ENCODE measurements around the gene TEDC2. TPM values are rescaled to one million over a fixed set of nuclear protein-coding genes. Genes with fewer than 3 reads are reported as not detected.

Gene TEDC2
- polyA plus RNA-seq, 2 of the 4 experiments (the other 2 are of a cell fraction), result 9.5 to 22.6 TPM

DNA sequence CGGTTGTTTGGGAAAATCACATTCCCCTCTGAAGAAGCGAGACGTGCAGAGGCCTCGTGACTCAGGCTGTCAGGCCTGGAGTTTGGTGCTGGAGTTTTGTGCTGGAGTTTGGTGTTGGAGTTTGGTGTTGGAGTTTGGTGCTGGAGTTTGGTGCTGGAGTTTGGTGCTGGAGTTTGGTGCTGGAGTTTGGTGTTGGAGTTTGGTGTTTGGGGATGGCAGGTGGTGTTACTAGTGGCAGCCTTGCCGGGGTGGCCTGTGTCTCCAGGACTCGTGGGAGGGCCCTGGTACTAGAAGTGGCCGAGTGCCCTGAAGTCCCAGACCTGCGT, 27.6 kb downstream of the TEDC2 start:
- no peak overlapping the region for H3K4me2 ChIP-seq
- DNase-seq (ENCODE audit: low read depth in 1 of 2, low spot score in 1 of 2) (no peak), FAIRE-seq (no peak), ATAC-seq (no peak)
- H3K9me3 ChIP-seq, result no peaks in the 10 kb centered on the region
- no peak overlapping the region for H3K4me3 ChIP-seq
- 89% methylated on average over 8 of the region's 8 CpGs for WGBS (ENCODE audit: missing lambda C conversion rate)
- H3K27ac ChIP-seq, result no peak overlapping the region
- TF ChIP-seq RFX5 (IDR thresholded peaks at IDR 0.05), result no peak
- no peak for TF ChIP-seq ESRRA (IDR thresholded peaks at IDR 0.05; ENCODE audit: borderline replicate concordance, low read length)
- TF ChIP-seq, protein P1, sequence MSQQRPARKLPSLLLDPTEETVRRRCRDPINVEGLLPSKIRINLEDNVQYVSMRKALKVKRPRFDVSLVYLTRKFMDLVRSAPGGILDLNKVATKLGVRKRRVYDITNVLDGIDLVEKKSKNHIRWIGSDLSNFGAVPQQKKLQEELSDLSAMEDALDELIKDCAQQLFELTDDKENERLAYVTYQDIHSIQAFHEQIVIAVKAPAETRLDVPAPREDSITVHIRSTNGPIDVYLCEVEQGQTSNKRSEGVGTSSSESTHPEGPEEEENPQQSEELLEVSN (IDR thresholded peaks at IDR 0.05; ENCODE audit: borderline replicate concordance, low read depth), result no peak
- no peak for TF ChIP-seq ZSCAN20 (CRISPR knock-in tag; IDR thresholded peaks at IDR 0.05)
- no peak for TF ChIP-seq RCOR1 (IDR thresholded peaks at IDR 0.05; ENCODE audit: low read depth, low read length)
- TF ChIP-seq RAD21 (conservative IDR thresholded peaks at IDR 0.05 in 1 of 2, IDR thresholded peaks at IDR 0.05 in 1 of 2), result no peak
- no peak for TF ChIP-seq BHLHE40 (IDR thresholded peaks at IDR 0.05; ENCODE audit: low read depth, low read length)
- no peak for TF ChIP-seq EP300 (IDR thresholded peaks at IDR 0.05)
- POLR2A ChIA-PET, result no interaction called here
- H3K4me1 ChIP-seq, result no peaks in the 10 kb centered on the region
- CTCF ChIA-PET, result interaction anchor here (1.7 to 13.5 kb wide), 2 partner anchors 13 to 28 kb away, joined by 4 to 98 read pairs; no protein-coding TSS in a partner anchor

DNA sequence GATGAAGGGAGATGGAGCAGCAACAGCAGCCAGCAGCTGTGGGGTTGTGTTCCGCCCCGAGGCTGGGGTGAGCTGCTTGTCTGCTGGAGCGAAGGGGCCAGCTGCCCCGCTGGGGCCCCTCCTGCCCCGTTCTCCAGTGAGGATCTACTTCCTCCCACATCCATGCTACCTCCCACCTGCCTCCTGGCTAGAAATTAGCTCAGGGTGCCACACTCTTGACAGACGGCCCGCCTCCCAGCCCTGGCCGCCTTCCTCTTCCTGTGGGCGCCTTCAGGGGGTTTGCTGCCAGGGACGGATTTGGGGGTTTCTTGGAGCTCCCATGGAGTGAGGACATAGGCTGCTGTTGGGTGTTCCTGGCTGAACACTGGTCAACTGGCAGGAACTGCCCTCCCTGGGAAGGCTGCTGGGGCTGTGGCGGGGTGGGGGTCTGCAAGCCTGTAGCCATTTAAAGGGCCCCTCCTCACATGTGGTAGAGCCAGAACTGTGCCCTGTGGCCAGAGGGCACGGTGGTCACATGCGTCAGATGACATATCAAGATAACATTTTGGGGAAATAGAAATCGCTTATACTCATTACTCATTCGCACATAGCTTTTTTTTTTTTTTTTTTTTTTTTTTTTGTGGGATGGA, 28.1 kb downstream of the TEDC2 start:
- H3K9me3 ChIP-seq, result no peaks in the 10 kb centered on the region
- no peak overlapping the region for H3K4me3 ChIP-seq
- WGBS (ENCODE audit: missing lambda C conversion rate), result 86% methylated on average over 15 of the region's 15 CpGs
- no peak overlapping the region for H3K4me2 ChIP-seq
- no peak for DNase-seq (ENCODE audit: low read depth in 1 of 2, low spot score in 1 of 2)
- H3K4me1 ChIP-seq, result no peaks in the 10 kb centered on the region
- no peak for ATAC-seq
- CTCF ChIA-PET, result interaction anchor here (1.4 to 13.5 kb wide), 3 partner anchors 13 to 148 kb away, joined by 3 to 98 read pairs (median 4); partner anchors contain the start of gene ABCA3
- POLR2A ChIA-PET, result interaction anchor here (0.6 kb wide), 1 partner anchor 20 kb away, joined by 3 read pairs; no protein-coding TSS in a partner anchor
- no peak overlapping the region for H3K27ac ChIP-seq
- TF ChIP-seq FOXS1 (CRISPR knock-in tag; IDR thresholded peaks at IDR 0.05) (no peak), HOXA7 (CRISPR knock-in tag; IDR thresholded peaks at IDR 0.05) (no peak), GATA3 (IDR thresholded peaks at IDR 0.05; ENCODE audit: borderline replicate concordance) (no peak), RFX5 (IDR thresholded peaks at IDR 0.05) (no peak)
- TF ChIP-seq, protein P2, sequence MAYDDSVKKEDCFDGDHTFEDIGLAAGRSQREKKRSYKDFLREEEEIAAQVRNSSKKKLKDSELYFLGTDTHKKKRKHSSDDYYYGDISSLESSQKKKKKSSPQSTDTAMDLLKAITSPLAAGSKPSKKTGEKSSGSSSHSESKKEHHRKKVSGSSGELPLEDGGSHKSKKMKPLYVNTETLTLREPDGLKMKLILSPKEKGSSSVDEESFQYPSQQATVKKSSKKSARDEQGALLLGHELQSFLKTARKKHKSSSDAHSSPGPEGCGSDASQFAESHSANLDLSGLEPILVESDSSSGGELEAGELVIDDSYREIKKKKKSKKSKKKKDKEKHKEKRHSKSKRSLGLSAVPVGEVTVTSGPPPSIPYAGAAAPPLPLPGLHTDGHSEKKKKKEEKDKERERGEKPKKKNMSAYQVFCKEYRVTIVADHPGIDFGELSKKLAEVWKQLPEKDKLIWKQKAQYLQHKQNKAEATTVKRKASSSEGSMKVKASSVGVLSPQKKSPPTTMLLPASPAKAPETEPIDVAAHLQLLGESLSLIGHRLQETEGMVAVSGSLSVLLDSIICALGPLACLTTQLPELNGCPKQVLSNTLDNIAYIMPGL (CRISPR knock-in tag; IDR thresholded peaks at IDR 0.05; ENCODE audit: borderline replicate concordance), result no peak
- TF ChIP-seq, protein P3, sequence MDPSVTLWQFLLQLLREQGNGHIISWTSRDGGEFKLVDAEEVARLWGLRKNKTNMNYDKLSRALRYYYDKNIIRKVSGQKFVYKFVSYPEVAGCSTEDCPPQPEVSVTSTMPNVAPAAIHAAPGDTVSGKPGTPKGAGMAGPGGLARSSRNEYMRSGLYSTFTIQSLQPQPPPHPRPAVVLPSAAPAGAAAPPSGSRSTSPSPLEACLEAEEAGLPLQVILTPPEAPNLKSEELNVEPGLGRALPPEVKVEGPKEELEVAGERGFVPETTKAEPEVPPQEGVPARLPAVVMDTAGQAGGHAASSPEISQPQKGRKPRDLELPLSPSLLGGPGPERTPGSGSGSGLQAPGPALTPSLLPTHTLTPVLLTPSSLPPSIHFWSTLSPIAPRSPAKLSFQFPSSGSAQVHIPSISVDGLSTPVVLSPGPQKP (IDR thresholded peaks at IDR 0.05; ENCODE audit: low read depth, low read length), result no peak
- no peak for FAIRE-seq

DNA sequence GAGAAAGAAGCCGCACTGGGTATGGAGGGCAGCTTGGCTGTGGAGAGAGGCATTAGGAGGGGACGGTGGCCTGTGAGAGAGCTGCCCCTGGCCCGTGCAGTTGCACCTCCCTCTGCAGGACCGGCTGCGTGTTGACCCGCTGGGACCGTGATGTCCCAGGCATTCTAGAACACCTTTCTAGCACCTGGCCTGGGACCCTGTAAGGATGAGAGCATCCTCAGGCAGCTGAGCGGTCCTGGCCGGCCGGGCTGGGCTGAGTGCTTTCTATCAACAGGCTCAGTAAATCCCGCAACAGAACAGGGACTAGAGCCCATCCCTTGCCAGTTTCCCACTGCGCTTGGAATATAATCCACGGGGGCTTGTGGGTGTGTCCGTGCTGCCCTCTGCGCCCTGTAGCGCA, 29.7 kb downstream of the TEDC2 start:
- TF ChIP-seq, protein P4, sequence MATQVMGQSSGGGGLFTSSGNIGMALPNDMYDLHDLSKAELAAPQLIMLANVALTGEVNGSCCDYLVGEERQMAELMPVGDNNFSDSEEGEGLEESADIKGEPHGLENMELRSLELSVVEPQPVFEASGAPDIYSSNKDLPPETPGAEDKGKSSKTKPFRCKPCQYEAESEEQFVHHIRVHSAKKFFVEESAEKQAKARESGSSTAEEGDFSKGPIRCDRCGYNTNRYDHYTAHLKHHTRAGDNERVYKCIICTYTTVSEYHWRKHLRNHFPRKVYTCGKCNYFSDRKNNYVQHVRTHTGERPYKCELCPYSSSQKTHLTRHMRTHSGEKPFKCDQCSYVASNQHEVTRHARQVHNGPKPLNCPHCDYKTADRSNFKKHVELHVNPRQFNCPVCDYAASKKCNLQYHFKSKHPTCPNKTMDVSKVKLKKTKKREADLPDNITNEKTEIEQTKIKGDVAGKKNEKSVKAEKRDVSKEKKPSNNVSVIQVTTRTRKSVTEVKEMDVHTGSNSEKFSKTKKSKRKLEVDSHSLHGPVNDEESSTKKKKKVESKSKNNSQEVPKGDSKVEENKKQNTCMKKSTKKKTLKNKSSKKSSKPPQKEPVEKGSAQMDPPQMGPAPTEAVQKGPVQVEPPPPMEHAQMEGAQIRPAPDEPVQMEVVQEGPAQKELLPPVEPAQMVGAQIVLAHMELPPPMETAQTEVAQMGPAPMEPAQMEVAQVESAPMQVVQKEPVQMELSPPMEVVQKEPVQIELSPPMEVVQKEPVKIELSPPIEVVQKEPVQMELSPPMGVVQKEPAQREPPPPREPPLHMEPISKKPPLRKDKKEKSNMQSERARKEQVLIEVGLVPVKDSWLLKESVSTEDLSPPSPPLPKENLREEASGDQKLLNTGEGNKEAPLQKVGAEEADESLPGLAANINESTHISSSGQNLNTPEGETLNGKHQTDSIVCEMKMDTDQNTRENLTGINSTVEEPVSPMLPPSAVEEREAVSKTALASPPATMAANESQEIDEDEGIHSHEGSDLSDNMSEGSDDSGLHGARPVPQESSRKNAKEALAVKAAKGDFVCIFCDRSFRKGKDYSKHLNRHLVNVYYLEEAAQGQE (IDR thresholded peaks at IDR 0.05), result no peak
- TF ChIP-seq, protein P5, sequence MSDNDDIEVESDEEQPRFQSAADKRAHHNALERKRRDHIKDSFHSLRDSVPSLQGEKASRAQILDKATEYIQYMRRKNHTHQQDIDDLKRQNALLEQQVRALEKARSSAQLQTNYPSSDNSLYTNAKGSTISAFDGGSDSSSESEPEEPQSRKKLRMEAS (IDR thresholded peaks at IDR 0.05), result no peak
- no peak for TF ChIP-seq RCOR1 (IDR thresholded peaks at IDR 0.05; ENCODE audit: low read depth, low read length)
- TF ChIP-seq HOXA7 (CRISPR knock-in tag; IDR thresholded peaks at IDR 0.05), result no peak
- TF ChIP-seq, protein P6, sequence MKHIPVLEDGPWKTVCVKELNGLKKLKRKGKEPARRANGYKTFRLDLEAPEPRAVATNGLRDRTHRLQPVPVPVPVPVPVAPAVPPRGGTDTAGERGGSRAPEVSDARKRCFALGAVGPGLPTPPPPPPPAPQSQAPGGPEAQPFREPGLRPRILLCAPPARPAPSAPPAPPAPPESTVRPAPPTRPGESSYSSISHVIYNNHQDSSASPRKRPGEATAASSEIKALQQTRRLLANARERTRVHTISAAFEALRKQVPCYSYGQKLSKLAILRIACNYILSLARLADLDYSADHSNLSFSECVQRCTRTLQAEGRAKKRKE (CRISPR knock-in tag; IDR thresholded peaks at IDR 0.05; ENCODE audit: low read depth), result no peak
- TF ChIP-seq, protein P3 (IDR thresholded peaks at IDR 0.05; ENCODE audit: low read depth, low read length), result no peak
- TF ChIP-seq, protein P7, sequence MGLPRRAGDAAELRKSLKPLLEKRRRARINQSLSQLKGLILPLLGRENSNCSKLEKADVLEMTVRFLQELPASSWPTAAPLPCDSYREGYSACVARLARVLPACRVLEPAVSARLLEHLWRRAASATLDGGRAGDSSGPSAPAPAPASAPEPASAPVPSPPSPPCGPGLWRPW (IDR thresholded peaks at IDR 0.05), result no peak
- TF ChIP-seq EHF (CRISPR knock-in tag; IDR thresholded peaks at IDR 0.05), result no peak
- TF ChIP-seq TP53 (CRISPR knock-in tag; IDR thresholded peaks at IDR 0.05), result no peak
- TF ChIP-seq ESRRA (IDR thresholded peaks at IDR 0.05; ENCODE audit: borderline replicate concordance, low read length), result no peak
- TF ChIP-seq KDM5A (IDR thresholded peaks at IDR 0.05), result no peak
- no peak for TF ChIP-seq GATA3 (IDR thresholded peaks at IDR 0.05; ENCODE audit: borderline replicate concordance)
- FAIRE-seq (no peak), ATAC-seq (no peak), DNase-seq (ENCODE audit: low read depth in 1 of 2, low spot score in 1 of 2) (no peak)
- no peak overlapping the region for H3K4me2 ChIP-seq
- no peaks in the 10 kb centered on the region for H3K9me3 ChIP-seq
- no peaks in the 10 kb centered on the region for H3K4me1 ChIP-seq
- ChIA-PET POLR2A (no interaction called here), CTCF (interaction anchor here (1.4 to 13.5 kb wide), 2 partner anchors 11 to 149 kb away, joined by 3 to 98 read pairs; partner anchors contain the start of gene ABCA3)
- no peak overlapping the region for H3K27ac ChIP-seq
- WGBS (ENCODE audit: missing lambda C conversion rate), result 93% methylated on average over 13 of the region's 16 CpGs
- no peak overlapping the region for H3K4me3 ChIP-seq
